HL-60 (cell line): ENCODE results near the gene NPAS2.

ENCODE experiments used
- DNase-seq, 2 experiments: peaks; one replicate each; pipeline ENCODE4 v3.0.0-alpha.2; 2010 to 2020; ENCODE audit warnings: low read depth in 1 of 2, low spot score in 1 of 2
- H3K27ac ChIP-seq: fragments of 250-450 bp; sonication (Bioruptor Pico); replicated peaks from 2 replicates; pipeline ENCODE4 v1.5.1; 2020; ENCODE audit warnings: mild to moderate bottlenecking, moderate library complexity
- H3K27me3 ChIP-seq: fragments of 250-450 bp; sonication (Bioruptor Pico); 2 replicates; pipeline ENCODE4 v1.5.1; 2021; ENCODE audit warnings: mild to moderate bottlenecking, moderate library complexity; ENCODE audit not compliant: insufficient read depth, poor library complexity, severe bottlenecking
- H3K4me3 ChIP-seq: replicated peaks from 2 replicates; pipeline ENCODE4 v1.5.1; 2011; ENCODE audit warnings: mild to moderate bottlenecking, control low read depth, low read length; ENCODE audit not compliant: insufficient read depth
- GABPA ChIP-seq: IDR thresholded peaks from 2 replicates; pipeline ENCODE4 v1.6.1; 2012; ENCODE audit warnings: low read depth
- POLR2AphosphoS5 ChIP-seq: IDR thresholded peaks from 2 replicates; pipeline ENCODE4 v1.6.1; 2012; ENCODE audit warnings: low read depth
- SPI1 ChIP-seq: IDR thresholded peaks from 2 replicates; pipeline ENCODE4 v1.6.1; 2012; ENCODE audit warnings: low read depth, mild to moderate bottlenecking, borderline replicate concordance
- TF ChIP-seq, protein P1 (sequence below): IDR thresholded peaks from one replicate; pipeline ENCODE4 v1.5.1; 2011; ENCODE audit warnings: low read length, control low read depth, inconsistent platforms; ENCODE audit not compliant: insufficient read depth
- TF ChIP-seq, protein P2 (sequence below): IDR thresholded peaks from 2 replicates; pipeline ENCODE4 v1.6.1; 2012; ENCODE audit warnings: low read depth; ENCODE audit not compliant: insufficient replicate concordance

The NPAS2 gene

GRCh38 chr2:100855606-100856005 lies 35.7 kb downstream of the NPAS2 start:
- no peak overlapping the region for H3K27ac ChIP-seq
- TF ChIP-seq, protein P1, sequence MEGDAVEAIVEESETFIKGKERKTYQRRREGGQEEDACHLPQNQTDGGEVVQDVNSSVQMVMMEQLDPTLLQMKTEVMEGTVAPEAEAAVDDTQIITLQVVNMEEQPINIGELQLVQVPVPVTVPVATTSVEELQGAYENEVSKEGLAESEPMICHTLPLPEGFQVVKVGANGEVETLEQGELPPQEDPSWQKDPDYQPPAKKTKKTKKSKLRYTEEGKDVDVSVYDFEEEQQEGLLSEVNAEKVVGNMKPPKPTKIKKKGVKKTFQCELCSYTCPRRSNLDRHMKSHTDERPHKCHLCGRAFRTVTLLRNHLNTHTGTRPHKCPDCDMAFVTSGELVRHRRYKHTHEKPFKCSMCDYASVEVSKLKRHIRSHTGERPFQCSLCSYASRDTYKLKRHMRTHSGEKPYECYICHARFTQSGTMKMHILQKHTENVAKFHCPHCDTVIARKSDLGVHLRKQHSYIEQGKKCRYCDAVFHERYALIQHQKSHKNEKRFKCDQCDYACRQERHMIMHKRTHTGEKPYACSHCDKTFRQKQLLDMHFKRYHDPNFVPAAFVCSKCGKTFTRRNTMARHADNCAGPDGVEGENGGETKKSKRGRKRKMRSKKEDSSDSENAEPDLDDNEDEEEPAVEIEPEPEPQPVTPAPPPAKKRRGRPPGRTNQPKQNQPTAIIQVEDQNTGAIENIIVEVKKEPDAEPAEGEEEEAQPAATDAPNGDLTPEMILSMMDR = no peak
- no peak for TF ChIP-seq SPI1
- no peak for TF ChIP-seq POLR2AphosphoS5
- TF ChIP-seq, protein P2, sequence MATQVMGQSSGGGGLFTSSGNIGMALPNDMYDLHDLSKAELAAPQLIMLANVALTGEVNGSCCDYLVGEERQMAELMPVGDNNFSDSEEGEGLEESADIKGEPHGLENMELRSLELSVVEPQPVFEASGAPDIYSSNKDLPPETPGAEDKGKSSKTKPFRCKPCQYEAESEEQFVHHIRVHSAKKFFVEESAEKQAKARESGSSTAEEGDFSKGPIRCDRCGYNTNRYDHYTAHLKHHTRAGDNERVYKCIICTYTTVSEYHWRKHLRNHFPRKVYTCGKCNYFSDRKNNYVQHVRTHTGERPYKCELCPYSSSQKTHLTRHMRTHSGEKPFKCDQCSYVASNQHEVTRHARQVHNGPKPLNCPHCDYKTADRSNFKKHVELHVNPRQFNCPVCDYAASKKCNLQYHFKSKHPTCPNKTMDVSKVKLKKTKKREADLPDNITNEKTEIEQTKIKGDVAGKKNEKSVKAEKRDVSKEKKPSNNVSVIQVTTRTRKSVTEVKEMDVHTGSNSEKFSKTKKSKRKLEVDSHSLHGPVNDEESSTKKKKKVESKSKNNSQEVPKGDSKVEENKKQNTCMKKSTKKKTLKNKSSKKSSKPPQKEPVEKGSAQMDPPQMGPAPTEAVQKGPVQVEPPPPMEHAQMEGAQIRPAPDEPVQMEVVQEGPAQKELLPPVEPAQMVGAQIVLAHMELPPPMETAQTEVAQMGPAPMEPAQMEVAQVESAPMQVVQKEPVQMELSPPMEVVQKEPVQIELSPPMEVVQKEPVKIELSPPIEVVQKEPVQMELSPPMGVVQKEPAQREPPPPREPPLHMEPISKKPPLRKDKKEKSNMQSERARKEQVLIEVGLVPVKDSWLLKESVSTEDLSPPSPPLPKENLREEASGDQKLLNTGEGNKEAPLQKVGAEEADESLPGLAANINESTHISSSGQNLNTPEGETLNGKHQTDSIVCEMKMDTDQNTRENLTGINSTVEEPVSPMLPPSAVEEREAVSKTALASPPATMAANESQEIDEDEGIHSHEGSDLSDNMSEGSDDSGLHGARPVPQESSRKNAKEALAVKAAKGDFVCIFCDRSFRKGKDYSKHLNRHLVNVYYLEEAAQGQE = no peak

GRCh38 chr2:100856732-100857131 lies 36.8 kb downstream of the NPAS2 start:
- H3K4me3 ChIP-seq = no peak overlapping the region
- DNase-seq = no peak
- no peak for TF ChIP-seq POLR2AphosphoS5
- TF ChIP-seq SPI1 = no peak
- TF ChIP-seq, protein P1 = no peak
- TF ChIP-seq, protein P2 = no peak
- no peak for TF ChIP-seq GABPA
- no peak overlapping the region for H3K27ac ChIP-seq
- H3K27me3 ChIP-seq = no peaks in the 10 kb centered on the region

More at GRCh38 chr2:100855606-100856005, 35.7 kb downstream of the NPAS2 start:
- Histone ChIP-seq H3K4me3 (no peak overlapping the region), H3K27me3 (no peaks in the 10 kb centered on the region)
- DNase-seq = no peak

GRCh38 chr2:100857341-100857740 lies 37.4 kb downstream of the NPAS2 start:
- no peak overlapping the region for H3K4me3 ChIP-seq
- TF ChIP-seq SPI1 (no peak), GABPA (no peak)
- TF ChIP-seq, protein P1 = no peak
- TF ChIP-seq, protein P2 = no peak

More at GRCh38 chr2:100857341-100857740, 37.4 kb downstream of the NPAS2 start:
- no peaks in the 10 kb centered on the region for H3K27me3 ChIP-seq
- DNase-seq = no peak
- no peak overlapping the region for H3K27ac ChIP-seq
